Neuronal stem cell (in vitro differentiated cells): ENCODE data around the gene ERVFRD-1.
"Not testable (repeated sequence)": the region's sequence is repeated elsewhere in the genome, so short reads cannot be mapped to it uniquely, and the experiment has no call there.

Experiments
- DNase-seq: peaks from one replicate; pipeline ENCODE4 v3.0.0-alpha.2; 2013; ENCODE audit warnings: low spot score
- H2AFZ ChIP-seq: one replicate; pipeline ENCODE4 v1.6.1; 2013; ENCODE audit warnings: mild to moderate bottlenecking, low read length, inconsistent platforms
- H2AK5ac ChIP-seq: 2 replicates; pipeline ENCODE4 v1.6.1; 2013; ENCODE audit warnings: low read depth, mild to moderate bottlenecking, inconsistent platforms, low read length, moderate library complexity, mixed read lengths
- H2BK120ac ChIP-seq: 2 replicates; pipeline ENCODE4 v1.6.1; 2013; ENCODE audit warnings: low read depth, mild to moderate bottlenecking, inconsistent platforms, low read length, moderate library complexity, mixed read lengths
- H2BK12ac ChIP-seq: one replicate; pipeline ENCODE4 v1.6.1; 2013; ENCODE audit warnings: low read length, inconsistent platforms
- H2BK15ac ChIP-seq: 2 replicates; pipeline ENCODE4 v1.6.1; 2013; ENCODE audit warnings: mild to moderate bottlenecking, low read length, inconsistent platforms, mixed read lengths
- H2BK5ac ChIP-seq: one replicate; pipeline ENCODE4 v1.6.1; 2013; ENCODE audit warnings: inconsistent platforms, mild to moderate bottlenecking, low read length, moderate library complexity
- H3K14ac ChIP-seq: one replicate; pipeline ENCODE4 v1.6.1; 2013; ENCODE audit warnings: low read length, inconsistent platforms
- H3K18ac ChIP-seq: 2 replicates; pipeline ENCODE4 v1.6.1; 2013; ENCODE audit warnings: low read length, inconsistent platforms
- H3K23ac ChIP-seq: 2 replicates; pipeline ENCODE4 v1.6.1; 2013; ENCODE audit warnings: low read depth, mild to moderate bottlenecking, mixed read lengths, low read length, inconsistent platforms; ENCODE audit not compliant: poor library complexity
- H3K27ac ChIP-seq: replicated peaks from 3 replicates; pipeline ENCODE4 v1.5.1; 2013; ENCODE audit warnings: low read length, inconsistent platforms
- H3K27me3 ChIP-seq, 3 experiments: 2 replicates each; pipeline ENCODE4 v1.6.1; 2013; ENCODE audit warnings: low read length in 3 of 3, mild to moderate bottlenecking in 2 of 3, inconsistent platforms in 1 of 3, low read depth in 1 of 3, mixed read lengths in 1 of 3, moderate library complexity in 1 of 3; ENCODE audit not compliant: control insufficient read depth in 3 of 3, insufficient read depth in 3 of 3
- H3K36me3 ChIP-seq, 2 donors: replicated peaks in 1 of 2; 2 replicates each; pipeline ENCODE4 v1.6.1; 2013; ENCODE audit warnings: low read length in 2 of 2; ENCODE audit not compliant: control insufficient read depth in 2 of 2, insufficient read depth in 2 of 2
- H3K4ac ChIP-seq: 2 replicates; pipeline ENCODE4 v1.6.1; 2013; ENCODE audit warnings: inconsistent platforms, mild to moderate bottlenecking, low read length, moderate library complexity
- H3K4me1 ChIP-seq, 2 donors: 1 replicate in 1 of 2; 2 replicates in 1 of 2; pipeline ENCODE4 v1.6.1; 2013; ENCODE audit warnings: low read length in 2 of 2, low read depth in 1 of 2; ENCODE audit not compliant: control insufficient read depth in 2 of 2, insufficient read depth in 1 of 2
- H3K4me2 ChIP-seq: one replicate; pipeline ENCODE4 v1.6.1; 2013; ENCODE audit warnings: mild to moderate bottlenecking, low read length, inconsistent platforms; ENCODE audit not compliant: insufficient read depth, poor library complexity, severe bottlenecking
- H3K4me3 ChIP-seq, 2 donors: 2 replicates each; pipeline ENCODE4 v1.5.1; 2013; ENCODE audit warnings: low read length in 2 of 2, mild to moderate bottlenecking in 2 of 2, inconsistent platforms in 1 of 2, moderate library complexity in 1 of 2
- H3K79me1 ChIP-seq: one replicate; pipeline ENCODE4 v1.6.1; 2013; ENCODE audit warnings: low read depth, mild to moderate bottlenecking, inconsistent platforms, low read length, moderate library complexity
- H3K9ac ChIP-seq: one replicate; pipeline ENCODE4 v1.6.1; 2013; ENCODE audit warnings: mild to moderate bottlenecking, low read depth, low read length, inconsistent platforms; ENCODE audit not compliant: poor library complexity
- H3K9me3 ChIP-seq, 2 donors: replicated peaks in 1 of 2; 2 replicates each; pipeline versions ENCODE3 to v1.6.1; 2013; ENCODE audit warnings: low read length in 2 of 2, mild to moderate bottlenecking in 2 of 2, inconsistent platforms in 1 of 2, low read depth in 1 of 2, mixed read lengths in 1 of 2, moderate library complexity in 1 of 2; ENCODE audit not compliant: control insufficient read depth in 2 of 2, insufficient read depth in 1 of 2
- H4K8ac ChIP-seq: one replicate; pipeline ENCODE4 v1.6.1; 2013; ENCODE audit warnings: low read depth, mild to moderate bottlenecking, inconsistent platforms, low read length, moderate library complexity
- H4K91ac ChIP-seq: one replicate; pipeline ENCODE4 v1.6.1; 2013; ENCODE audit warnings: low read length, low read depth, mild to moderate bottlenecking, inconsistent platforms; ENCODE audit not compliant: poor library complexity
- WGBS, 2 donors: extraction: QIAGEN DNeasy Blood & Tissue Kit; methylation state at CpG; one replicate each; pipeline ENCODE4 v1.1.7; 2013; ENCODE audit warnings: missing lambda C conversion rate in 2 of 2, mixed read lengths in 1 of 2; ENCODE audit not compliant: insufficient read length in 2 of 2, insufficient replicate concordance in 1 of 2; ENCODE audit errors: extremely low coverage in 2 of 2; 5-methylcytosine and 5-hydroxymethylcytosine counted together

ERVFRD-1 gene

DNA sequence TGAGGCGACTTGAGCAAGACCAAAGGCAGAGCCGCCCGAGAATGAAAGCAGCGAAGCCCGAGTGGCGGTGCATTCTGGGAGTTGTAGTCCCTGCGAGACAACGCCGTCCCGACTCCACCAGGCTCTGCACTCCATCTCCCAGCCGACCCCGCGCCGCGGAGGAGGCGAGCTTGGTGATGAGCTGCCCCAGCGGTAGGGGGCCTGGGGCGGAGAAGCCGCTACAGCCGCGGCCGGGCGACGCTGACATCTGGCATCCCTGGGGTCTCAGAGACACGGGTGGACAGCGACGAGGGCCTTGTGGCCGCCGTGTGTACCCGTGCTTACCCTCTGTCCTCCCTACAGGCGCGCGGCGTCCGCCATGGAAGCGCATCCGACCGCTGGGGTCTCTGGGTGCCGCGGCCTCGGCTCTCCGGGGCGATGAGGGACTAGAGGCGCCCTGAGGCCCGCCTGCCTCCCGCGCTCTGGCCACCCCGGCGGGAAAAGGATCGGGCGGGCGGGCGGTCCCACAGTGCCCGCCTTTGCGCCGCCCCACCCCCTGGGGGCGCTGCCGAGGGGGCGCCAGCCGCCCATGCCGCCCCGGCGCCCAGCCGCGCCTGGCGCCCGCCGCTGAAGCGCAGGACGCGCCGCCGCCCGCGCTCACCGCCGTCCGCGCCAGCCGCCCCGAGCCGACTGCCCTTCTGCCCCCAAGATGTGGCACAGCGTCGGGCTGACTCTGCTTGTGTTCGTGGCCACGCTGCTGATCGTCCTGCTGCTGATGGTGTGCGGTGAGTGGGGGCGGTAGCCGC is 17.7 kb downstream of the ERVFRD-1 start, which contains the start of gene SMIM13:
TSS of gene SMIM13 (plus strand) at position 209 of the 785 bp plus-strand sequence. CDS start at position 689, 480 bp downstream.
- H2BK120ac ChIP-seq, result peak within 1 kb of the TSS; percentile 57
- no peak within 1 kb of the TSS for H2BK12ac ChIP-seq
- no peaks in the 10 kb centered on the region for H3K9me3 ChIP-seq
- H4K91ac ChIP-seq, result no peak within 1 kb of the TSS
- H2BK5ac ChIP-seq, result no peak within 1 kb of the TSS
- peak within 1 kb of the TSS; percentile 99 for H3K23ac ChIP-seq
- no CpG with 5 or more reads among the region's 90 CpGs for WGBS, 2 donors
- no peaks in the 10 kb centered on the region for H3K27me3 ChIP-seq
- no peak within 1 kb of the TSS for H4K8ac ChIP-seq
- H3K9ac ChIP-seq, result peak within 1 kb of the TSS; percentile 97
- H3K14ac ChIP-seq, result peak within 1 kb of the TSS; percentile 99
- peak within 1 kb of the TSS; percentile 80 for H3K4me2 ChIP-seq
- peaks cover 0 to 3% of the 10 kb centered on the region in 2 donors for H3K36me3 ChIP-seq
- H2AK5ac ChIP-seq, result no peak within 1 kb of the TSS
- peak within 1 kb of the TSS; percentile 100 for H3K18ac ChIP-seq
- H3K79me1 ChIP-seq, result no peaks in the 10 kb centered on the region
- H3K4ac ChIP-seq, result no peak within 1 kb of the TSS
- peak within 1 kb of the TSS; percentile 83 for H3K27ac ChIP-seq
- peak within 1 kb of the TSS; percentile 98 to 99 for H3K4me3 ChIP-seq
- peak within 1 kb of the TSS; percentile 100 for H2AFZ ChIP-seq
- peak within 1 kb of the TSS; percentile 91 for H2BK15ac ChIP-seq
- H3K4me1 ChIP-seq, result peaks cover 0 to 2% of the 10 kb centered on the region in 2 donors
- peak; percentile 97 for DNase-seq

DNA sequence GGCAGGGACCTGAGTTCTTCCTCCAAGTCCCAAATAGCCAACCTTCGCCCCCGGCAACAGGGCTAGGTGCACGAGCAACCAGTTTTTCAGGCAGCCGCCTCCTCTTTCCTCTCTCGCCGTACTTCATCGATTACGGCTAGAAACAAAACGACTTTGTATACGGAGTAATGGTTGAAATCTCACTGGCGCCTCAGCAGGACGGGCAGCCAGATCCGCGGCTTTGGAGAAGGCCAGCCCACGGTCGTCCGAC is 18.2 kb downstream of the ERVFRD-1 start:
- no peak overlapping the region for H2AK5ac ChIP-seq
- H3K4ac ChIP-seq, result no peak overlapping the region
- no peak overlapping the region for H2BK5ac ChIP-seq
- H2BK15ac ChIP-seq, result no peak overlapping the region
- no peak overlapping the region for H2BK12ac ChIP-seq
- peak overlapping the region; percentile 98 to 99 for H3K4me3 ChIP-seq
- H3K4me1 ChIP-seq, result peaks cover 0 to 2% of the 10 kb centered on the region in 2 donors
- H3K4me2 ChIP-seq, result peak overlapping the region; percentile 55
- no peak overlapping the region for H3K9ac ChIP-seq
- H3K27me3 ChIP-seq, result no peaks in the 10 kb centered on the region
- no CpG with 5 or more reads among the region's 17 CpGs for WGBS, 2 donors
- peak overlapping the region; percentile 76 for H3K18ac ChIP-seq
- H3K14ac ChIP-seq, result no peak overlapping the region
- peak overlapping the region; percentile 5 for H3K23ac ChIP-seq
- no peak overlapping the region for H4K8ac ChIP-seq
- no peak overlapping the region for H4K91ac ChIP-seq
- H3K27ac ChIP-seq, result no peak overlapping the region
- no peaks in the 10 kb centered on the region for H3K9me3 ChIP-seq
- peak overlapping the region; percentile 100 for H2AFZ ChIP-seq
- peaks cover 0 to 3% of the 10 kb centered on the region in 2 donors for H3K36me3 ChIP-seq
- no peaks in the 10 kb centered on the region for H3K79me1 ChIP-seq
- no peak overlapping the region for H2BK120ac ChIP-seq
- DNase-seq, result no peak

DNA sequence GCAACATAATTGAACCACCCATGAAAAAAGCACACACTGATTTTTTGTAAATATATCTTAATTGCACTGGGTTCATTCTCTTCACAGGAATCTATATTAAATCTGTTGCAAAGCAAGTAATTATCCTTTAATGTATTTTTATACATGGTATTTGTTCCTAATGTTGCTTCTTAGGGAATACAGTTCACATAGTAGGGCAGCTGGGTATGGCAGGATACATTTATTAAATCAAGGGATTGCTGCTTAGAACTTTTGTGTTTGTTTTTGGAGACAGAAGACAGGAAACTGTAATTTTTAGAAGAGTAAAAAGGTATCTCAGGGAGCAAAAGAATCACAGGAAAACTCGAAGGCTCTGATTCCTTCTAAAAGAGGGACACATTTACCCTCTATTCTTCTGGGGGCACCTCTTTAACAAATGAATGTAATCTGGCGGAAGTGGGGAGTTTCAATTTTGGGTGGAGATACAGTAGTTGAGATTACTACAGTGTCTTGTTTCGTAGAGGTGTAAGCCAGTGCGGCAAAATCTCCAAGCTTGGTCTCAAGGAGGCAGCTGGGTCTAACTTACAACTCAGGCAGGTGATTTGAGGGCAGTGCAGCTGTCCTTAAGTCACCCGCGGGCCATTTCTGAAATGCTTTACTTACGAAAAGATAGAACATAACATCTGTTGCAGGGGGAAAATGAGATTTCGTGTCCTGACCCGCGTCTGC is 18.7 kb downstream of the ERVFRD-1 start:
- no peak overlapping the region for H3K23ac ChIP-seq
- H2BK5ac ChIP-seq, result no peak overlapping the region
- no peak overlapping the region for H3K9ac ChIP-seq
- H3K4me2 ChIP-seq, result peak overlapping the region; percentile 55
- H3K9me3 ChIP-seq, result no peaks in the 10 kb centered on the region
- peaks cover 0 to 2% of the 10 kb centered on the region in 2 donors for H3K4me1 ChIP-seq
- H2BK12ac ChIP-seq, result no peak overlapping the region
- no peak overlapping the region for H3K27ac ChIP-seq
- no peak overlapping the region for H3K4ac ChIP-seq
- no peaks in the 10 kb centered on the region for H3K79me1 ChIP-seq
- no peak overlapping the region for H4K8ac ChIP-seq
- peak overlapping the region; percentile 76 for H3K18ac ChIP-seq
- no peak overlapping the region for H2BK15ac ChIP-seq
- H3K36me3 ChIP-seq, result peaks cover 0 to 3% of the 10 kb centered on the region in 2 donors
- H3K14ac ChIP-seq, result no peak overlapping the region
- no peak overlapping the region for H4K91ac ChIP-seq
- DNase-seq, result no peak
- no peak overlapping the region for H2BK120ac ChIP-seq
- peak overlapping the region; percentile 98 to 99 for H3K4me3 ChIP-seq
- H3K27me3 ChIP-seq, result no peaks in the 10 kb centered on the region
- H2AK5ac ChIP-seq, result no peak overlapping the region
- WGBS, 2 donors, result no CpG with 5 or more reads among the region's 10 CpGs
- peak overlapping the region; percentile 100 for H2AFZ ChIP-seq

DNA sequence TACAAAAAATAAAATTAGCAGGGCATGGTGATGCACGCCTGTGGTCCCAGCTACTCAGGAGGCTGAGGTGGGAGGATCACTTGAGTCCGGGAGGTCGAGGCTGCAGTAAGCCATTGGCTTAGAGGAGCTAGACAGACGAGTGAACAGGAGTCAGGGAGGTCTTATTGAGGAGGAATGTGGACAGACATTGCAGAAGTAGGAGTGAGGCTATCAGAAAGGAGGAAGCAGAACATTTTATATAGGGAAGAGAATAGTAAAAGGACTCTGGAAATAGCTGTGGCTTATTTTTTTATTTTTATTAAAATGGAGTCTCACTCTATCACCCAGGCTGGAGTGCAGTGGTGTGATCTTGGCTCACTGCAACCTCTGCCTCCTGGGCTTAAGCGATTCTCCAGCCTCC is 20.4 kb downstream of the ERVFRD-1 start:
- H4K8ac ChIP-seq, H3K9ac ChIP-seq, H2BK120ac ChIP-seq, H3K4ac ChIP-seq, H3K79me1 ChIP-seq, H3K4me2 ChIP-seq, H2AFZ ChIP-seq, H4K91ac ChIP-seq, H3K23ac ChIP-seq, H3K27me3 ChIP-seq, H2BK5ac ChIP-seq, H3K36me3 ChIP-seq, H3K14ac ChIP-seq, H3K27ac ChIP-seq, H2AK5ac ChIP-seq, H3K4me3 ChIP-seq, H3K4me1 ChIP-seq, H2BK15ac ChIP-seq, H3K18ac ChIP-seq, DNase-seq, H2BK12ac ChIP-seq, H3K9me3 ChIP-seq: not testable (repeated sequence)
- no CpG with 5 or more reads among the region's 5 CpGs for WGBS, 2 donors
